Kidney epithelial cell (primary cell): Measurements from ENCODE around the gene SPEM3. TPM values are rescaled to one million over a fixed set of nuclear protein-coding genes. Genes with fewer than 3 reads are reported as not detected.

Experiments
- DNase-seq: peaks from one replicate; pipeline ENCODE4 v3.0.0-alpha.2; 2010; ENCODE audit warnings: low read depth
- H3K27me3 ChIP-seq: 2 replicates; pipeline ENCODE4 v1.6.0; 2011; ENCODE audit warnings: low read length; ENCODE audit not compliant: control insufficient read depth, insufficient read depth
- H3K36me3 ChIP-seq: 2 replicates; pipeline ENCODE4 v1.5.1; 2011; ENCODE audit warnings: low read length; ENCODE audit not compliant: control insufficient read depth, insufficient read depth
- H3K4me3 ChIP-seq: 2 replicates; pipeline ENCODE4 v1.5.1; 2011; ENCODE audit warnings: low read depth, mild to moderate bottlenecking, control low read depth, low read length
- total RNA-seq: library from RNA; depleted of rRNA; stranded (reverse); fragments of >200 nt; gene quantifications from 2 replicates; pipeline ENCODE4 v1.2.3, GENCODE V29; 2015
- TF ChIP-seq, protein P1 (sequence below): IDR thresholded peaks from 2 replicates; pipeline ENCODE4 v1.5.1; 2011; ENCODE audit warnings: mild to moderate bottlenecking, moderate library complexity, low read length, control low read depth, inconsistent platforms; ENCODE audit not compliant: insufficient read depth, poor library complexity, severe bottlenecking

Gene SPEM3
- total RNA-seq, 1 donor from 2014 or later: not detected

DNA sequence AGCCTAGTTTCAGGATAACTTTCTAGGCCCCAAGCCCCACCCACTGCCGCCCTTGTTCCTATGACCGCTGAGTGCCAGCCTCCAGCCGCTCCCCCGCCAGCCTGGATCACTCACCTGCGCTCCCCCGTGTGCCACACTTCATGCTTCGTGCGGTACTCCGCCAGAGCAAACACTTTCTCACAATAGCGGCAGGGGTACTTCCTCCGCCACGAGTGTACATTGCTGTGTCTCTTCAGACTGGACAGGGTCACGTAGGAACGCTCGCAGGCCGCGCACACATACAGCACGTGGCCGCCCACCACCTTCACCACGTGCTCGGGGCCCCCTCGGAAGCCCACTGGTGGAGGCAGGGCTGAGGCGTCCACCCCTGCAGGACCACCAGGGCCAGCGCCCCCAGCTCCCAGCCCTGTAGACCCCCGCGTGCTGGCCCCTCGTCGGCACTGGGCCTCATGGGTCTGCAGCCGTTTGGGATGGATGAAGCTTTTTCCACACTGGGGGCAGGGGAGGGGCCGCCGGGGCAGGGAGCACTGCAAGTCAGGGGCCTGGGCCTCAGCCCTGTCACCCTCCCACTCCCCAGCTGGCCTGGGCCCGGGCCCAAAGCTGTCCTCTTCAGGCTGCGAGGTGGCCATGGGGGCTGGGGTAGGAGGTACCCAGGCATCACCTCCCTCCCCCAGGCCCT lies 37.1 kb downstream of the SPEM3 start:
- TF ChIP-seq, protein P1, sequence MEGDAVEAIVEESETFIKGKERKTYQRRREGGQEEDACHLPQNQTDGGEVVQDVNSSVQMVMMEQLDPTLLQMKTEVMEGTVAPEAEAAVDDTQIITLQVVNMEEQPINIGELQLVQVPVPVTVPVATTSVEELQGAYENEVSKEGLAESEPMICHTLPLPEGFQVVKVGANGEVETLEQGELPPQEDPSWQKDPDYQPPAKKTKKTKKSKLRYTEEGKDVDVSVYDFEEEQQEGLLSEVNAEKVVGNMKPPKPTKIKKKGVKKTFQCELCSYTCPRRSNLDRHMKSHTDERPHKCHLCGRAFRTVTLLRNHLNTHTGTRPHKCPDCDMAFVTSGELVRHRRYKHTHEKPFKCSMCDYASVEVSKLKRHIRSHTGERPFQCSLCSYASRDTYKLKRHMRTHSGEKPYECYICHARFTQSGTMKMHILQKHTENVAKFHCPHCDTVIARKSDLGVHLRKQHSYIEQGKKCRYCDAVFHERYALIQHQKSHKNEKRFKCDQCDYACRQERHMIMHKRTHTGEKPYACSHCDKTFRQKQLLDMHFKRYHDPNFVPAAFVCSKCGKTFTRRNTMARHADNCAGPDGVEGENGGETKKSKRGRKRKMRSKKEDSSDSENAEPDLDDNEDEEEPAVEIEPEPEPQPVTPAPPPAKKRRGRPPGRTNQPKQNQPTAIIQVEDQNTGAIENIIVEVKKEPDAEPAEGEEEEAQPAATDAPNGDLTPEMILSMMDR: no peak
- no peak for DNase-seq
- Histone ChIP-seq H3K27me3 (no peaks in the 10 kb centered on the region), H3K4me3 (no peak overlapping the region), H3K36me3 (peaks cover 4% of the 10 kb centered on the region)

DNA sequence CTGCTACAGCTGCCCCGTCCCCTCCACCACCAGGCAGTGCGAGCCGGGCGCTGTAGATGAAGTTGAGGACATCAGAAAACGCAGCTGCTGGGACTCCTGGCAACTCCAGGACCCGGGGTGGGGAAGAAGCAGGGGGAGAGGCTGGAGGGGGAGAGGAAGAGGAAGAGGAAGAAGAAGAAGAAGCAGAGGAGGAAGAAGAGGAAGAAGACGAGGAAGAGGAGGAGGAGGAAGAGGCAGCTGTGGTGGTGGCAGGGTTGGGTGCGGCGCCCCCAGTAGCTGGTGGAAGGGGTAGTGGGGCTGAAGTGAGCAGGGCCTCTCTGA lies 37.6 kb downstream of the SPEM3 start:
- TF ChIP-seq, protein P1: no peak
- no peak for DNase-seq
- no peak overlapping the region for H3K4me3 ChIP-seq
- no peaks in the 10 kb centered on the region for H3K27me3 ChIP-seq
- H3K36me3 ChIP-seq: peaks cover 4% of the 10 kb centered on the region

DNA sequence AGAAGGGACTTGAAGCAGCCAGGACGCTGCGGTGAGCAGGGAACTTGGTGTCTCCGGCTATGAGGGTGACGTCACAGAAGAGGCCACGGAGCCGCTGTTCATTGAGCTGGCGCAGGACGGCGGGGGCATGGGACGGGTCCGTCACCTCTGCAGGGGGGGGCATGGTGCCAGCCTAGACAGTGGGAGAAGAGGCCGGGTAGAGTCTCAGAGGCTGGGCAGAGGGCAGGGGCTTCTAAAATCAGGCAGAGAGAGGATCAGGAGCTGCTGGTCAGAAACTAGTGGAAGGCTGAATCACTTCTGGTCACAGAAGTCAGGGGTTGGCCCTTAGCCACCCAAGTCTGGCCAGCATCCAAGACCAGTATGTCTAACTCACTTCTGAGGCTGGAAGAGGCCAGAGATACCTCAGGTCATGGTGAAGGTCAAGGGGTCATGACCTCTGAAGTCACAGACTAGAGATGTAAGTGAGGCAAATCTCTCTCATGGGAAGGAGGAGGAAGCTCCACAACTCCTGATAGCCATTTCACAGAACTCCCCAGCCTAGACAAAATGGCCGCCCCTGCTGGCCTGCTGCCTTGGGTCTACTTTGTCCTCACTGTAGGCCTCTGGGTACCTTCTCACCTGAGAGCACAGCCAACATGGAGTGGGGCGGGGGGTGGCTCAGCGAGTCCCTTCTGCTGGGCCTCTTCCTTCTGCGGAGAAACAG lies 38.1 kb downstream of the SPEM3 start:
- Histone ChIP-seq H3K4me3 (no peak overlapping the region), H3K27me3 (no peaks in the 10 kb centered on the region), H3K36me3 (peaks cover 4% of the 10 kb centered on the region)
- no peak for DNase-seq
- TF ChIP-seq, protein P1: no peak

DNA sequence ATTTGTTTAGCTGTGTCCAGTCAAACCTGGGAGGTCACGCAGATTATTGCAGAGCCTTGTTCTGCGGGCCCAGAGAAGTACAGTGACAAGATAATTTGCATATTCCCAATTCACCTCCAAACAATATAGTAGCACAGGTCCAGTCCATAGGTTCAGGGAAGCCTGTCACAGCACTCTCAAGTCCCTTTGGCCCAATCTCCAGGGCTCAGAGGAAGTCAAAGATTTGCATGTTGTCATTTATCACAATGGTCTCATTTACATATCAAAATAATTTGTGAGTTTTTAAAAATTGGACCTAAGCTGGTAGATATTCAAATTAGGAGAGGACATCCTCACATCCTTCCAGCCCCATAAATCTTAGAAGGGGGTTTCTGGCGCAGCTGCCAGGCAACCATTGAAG lies 38.8 kb downstream of the SPEM3 start:
- TF ChIP-seq, protein P1: no peak
- no peak overlapping the region for H3K4me3 ChIP-seq
- no peaks in the 10 kb centered on the region for H3K27me3 ChIP-seq
- peaks cover 4% of the 10 kb centered on the region for H3K36me3 ChIP-seq
- no peak for DNase-seq

DNA sequence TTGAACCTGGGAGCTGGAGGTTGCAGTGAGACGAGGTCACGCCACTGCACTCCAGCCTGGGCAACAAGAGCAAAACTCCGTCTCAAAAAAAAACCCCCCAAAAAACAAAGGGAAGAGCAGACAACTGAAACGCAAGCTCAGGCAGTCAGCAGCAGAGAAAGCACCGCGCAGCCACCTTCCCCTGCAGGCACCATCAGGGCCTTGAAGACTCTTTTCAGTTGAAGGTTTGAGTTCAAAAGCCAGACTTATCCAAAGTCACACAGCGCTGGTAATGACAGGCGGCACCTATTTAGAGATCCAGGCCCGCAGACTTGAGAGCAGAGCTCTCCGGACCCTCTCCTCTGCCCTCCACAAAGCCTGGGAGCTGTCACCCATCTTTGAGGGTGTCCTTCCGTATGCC lies 39.6 kb downstream of the SPEM3 start:
- H3K36me3 ChIP-seq: peaks cover 4% of the 10 kb centered on the region
- H3K27me3 ChIP-seq: no peaks in the 10 kb centered on the region
- TF ChIP-seq, protein P1: no peak
- DNase-seq: no peak
- H3K4me3 ChIP-seq: no peak overlapping the region
